GM18951 (cell line): ENCODE results near the gene PARP8.

Experiments used
- POLR2A ChIP-seq: IDR thresholded peaks from 4 replicates; pipeline ENCODE4 v1.6.1; 2011; ENCODE audit warnings: mild to moderate bottlenecking; ENCODE audit not compliant: insufficient read length, insufficient read depth; ENCODE audit errors: extremely low read depth
- in situ Hi-C: fragments of 300-500 bp; cut with MboI; formaldehyde crosslinking; loops from one replicate; pipeline ENCODE4 v1.12.0; 2022; ENCODE audit warnings: low sequenced_read_pairs, mixed read lengths, inconsistent platforms; ENCODE audit not compliant: unreplicated experiment

PARP8 gene

GRCh38 chr5:50873595-50874277 lies 207.3 kb downstream of the PARP8 start:
- in situ Hi-C loops = no loop called here
- no peak for TF ChIP-seq POLR2A

GRCh38 chr5:50874306-50875001 lies 208.0 kb downstream of the PARP8 start:
- TF ChIP-seq POLR2A = no peak
- in situ Hi-C loops = no loop called here

GRCh38 chr5:50875002-50875344 lies 208.5 kb downstream of the PARP8 start:
- in situ Hi-C loops = no loop called here

GRCh38 chr5:50878470-50878869 lies 212.0 kb downstream of the PARP8 start:
- no peak for TF ChIP-seq POLR2A
- in situ Hi-C loops = no loop called here

More at GRCh38 chr5:50875002-50875344, 208.5 kb downstream of the PARP8 start:
- TF ChIP-seq POLR2A = no peak

- no peak for TF ChIP-seq POLR2A
- in situ Hi-C loops = no loop called here
Observed at GRCh38 chr5:50881407-50881806, 215.0 kb downstream of the PARP8 start.

GRCh38 chr5:50886657-50887345 lies 220.4 kb downstream of the PARP8 start:
- no peak for TF ChIP-seq POLR2A
- in situ Hi-C loops = no loop called here

GRCh38 chr5:50887889-50888633 lies 221.6 kb downstream of the PARP8 start:
- in situ Hi-C loops = no loop called here
- no peak for TF ChIP-seq POLR2A

GRCh38 chr5:50888751-50889150 lies 222.3 kb downstream of the PARP8 start:
- in situ Hi-C loops = no loop called here
- TF ChIP-seq POLR2A = no peak

GRCh38 chr5:50889790-50890189 lies 223.4 kb downstream of the PARP8 start:
- no peak for TF ChIP-seq POLR2A
- in situ Hi-C loops = no loop called here
